Ascending aorta (tissue), 2 donors: ENCODE results near the gene CHD9. TPM values are rescaled to one million over a fixed set of nuclear protein-coding genes. Genes with fewer than 3 reads are reported as not detected.
"Not testable (repeated sequence)": the region's sequence is repeated elsewhere in the genome, so short reads cannot be mapped to it uniquely, and the experiment has no call there.

ENCODE experiments used
- DNase-seq, 2 donors: peaks; one replicate each; pipeline ENCODE4 v3.0.0-alpha.2; 2019; ENCODE audit warnings: low spot score in 2 of 2
- H3K27ac ChIP-seq, 2 donors: fragments of 200-600 bp; sonication (generic); one replicate each; pipeline ENCODE4 v1.5.1; 2016 to 2017; ENCODE audit warnings: mild to moderate bottlenecking in 1 of 2
- H3K27me3 ChIP-seq: fragments of 200-600 bp; sonication (generic); one replicate; pipeline ENCODE4 v1.5.1; 2017
- H3K36me3 ChIP-seq, 2 donors: fragments of 200-600 bp; sonication (generic); one replicate each; pipeline ENCODE4 v1.5.1; 2016
- H3K4me1 ChIP-seq, 2 donors: fragments of 200-600 bp; sonication (generic); one replicate each; pipeline ENCODE4 v1.5.1; 2016 to 2017; ENCODE audit warnings: mild to moderate bottlenecking in 1 of 2
- H3K4me3 ChIP-seq, 2 donors: fragments of 200-600 bp; sonication (generic); one replicate each; pipeline ENCODE4 v1.5.1; 2016 to 2017; ENCODE audit warnings: mild to moderate bottlenecking in 1 of 2
- H3K9me3 ChIP-seq, 2 donors: fragments of 200-600 bp; sonication (generic); one replicate each; pipeline ENCODE4 v1.5.1; 2016
- intact Hi-C: fragments of 100-400 bp; cut with DNase I; formaldehyde crosslinking; loops from one replicate; pipeline ENCODE4 v1.15.1; 2023
- total RNA-seq: library from RNA; depleted of rRNA; stranded (reverse); fragments of >200 nt; gene quantifications from one replicate; pipeline ENCODE4 v1.1.0, GENCODE V29; 2016
- TF ChIP-seq, protein P1 (sequence below), 3 experiments: fragments of 200-600 bp in 2 of 3; fragments of 450-650 bp in 1 of 3; sonication (generic) in 2 of 3; IDR thresholded peaks; one replicate each; pipeline ENCODE4 v1.5.1; 2016 to 2019; ENCODE audit warnings: antibody characterized with exemption in 3 of 3, mild to moderate bottlenecking in 1 of 3, moderate library complexity in 1 of 3

The CHD9 gene
- total RNA-seq, 1 donor from 2014 or later = 56.9 TPM

DNA sequence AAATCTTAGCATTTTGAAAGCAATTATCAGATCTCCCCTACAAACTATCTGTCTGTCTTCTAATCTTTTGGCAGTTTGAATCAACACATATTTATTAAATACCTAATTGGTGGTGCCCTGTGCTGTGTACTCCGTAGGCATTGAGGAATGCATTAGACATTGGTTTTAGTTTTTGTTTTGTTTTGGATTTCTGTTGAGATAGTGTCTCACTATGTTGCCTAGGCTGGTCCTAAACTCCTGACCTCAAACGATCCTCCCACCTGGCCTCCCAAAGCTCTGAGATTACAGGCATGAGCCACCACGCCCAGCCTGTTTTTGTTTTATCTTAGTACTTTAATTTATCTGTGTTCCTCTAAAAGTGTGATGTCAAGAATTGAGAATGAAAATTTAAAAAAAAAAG is 254.7 kb downstream of the CHD9 start:
- TF ChIP-seq, protein P1, sequence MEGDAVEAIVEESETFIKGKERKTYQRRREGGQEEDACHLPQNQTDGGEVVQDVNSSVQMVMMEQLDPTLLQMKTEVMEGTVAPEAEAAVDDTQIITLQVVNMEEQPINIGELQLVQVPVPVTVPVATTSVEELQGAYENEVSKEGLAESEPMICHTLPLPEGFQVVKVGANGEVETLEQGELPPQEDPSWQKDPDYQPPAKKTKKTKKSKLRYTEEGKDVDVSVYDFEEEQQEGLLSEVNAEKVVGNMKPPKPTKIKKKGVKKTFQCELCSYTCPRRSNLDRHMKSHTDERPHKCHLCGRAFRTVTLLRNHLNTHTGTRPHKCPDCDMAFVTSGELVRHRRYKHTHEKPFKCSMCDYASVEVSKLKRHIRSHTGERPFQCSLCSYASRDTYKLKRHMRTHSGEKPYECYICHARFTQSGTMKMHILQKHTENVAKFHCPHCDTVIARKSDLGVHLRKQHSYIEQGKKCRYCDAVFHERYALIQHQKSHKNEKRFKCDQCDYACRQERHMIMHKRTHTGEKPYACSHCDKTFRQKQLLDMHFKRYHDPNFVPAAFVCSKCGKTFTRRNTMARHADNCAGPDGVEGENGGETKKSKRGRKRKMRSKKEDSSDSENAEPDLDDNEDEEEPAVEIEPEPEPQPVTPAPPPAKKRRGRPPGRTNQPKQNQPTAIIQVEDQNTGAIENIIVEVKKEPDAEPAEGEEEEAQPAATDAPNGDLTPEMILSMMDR (IDR thresholded peaks at IDR 0.05) = no peak
- Histone ChIP-seq H3K9me3 (no peaks in the 10 kb centered on the region), H3K36me3 (peaks cover 56 to 96% of the 10 kb centered on the region in 2 donors), H3K27me3 (no peaks in the 10 kb centered on the region), H3K4me1 (no peaks in the 10 kb centered on the region), H3K4me3 (no peak overlapping the region), H3K27ac (no peak overlapping the region)
- intact Hi-C loops = no loop called here
- no peak for DNase-seq

DNA sequence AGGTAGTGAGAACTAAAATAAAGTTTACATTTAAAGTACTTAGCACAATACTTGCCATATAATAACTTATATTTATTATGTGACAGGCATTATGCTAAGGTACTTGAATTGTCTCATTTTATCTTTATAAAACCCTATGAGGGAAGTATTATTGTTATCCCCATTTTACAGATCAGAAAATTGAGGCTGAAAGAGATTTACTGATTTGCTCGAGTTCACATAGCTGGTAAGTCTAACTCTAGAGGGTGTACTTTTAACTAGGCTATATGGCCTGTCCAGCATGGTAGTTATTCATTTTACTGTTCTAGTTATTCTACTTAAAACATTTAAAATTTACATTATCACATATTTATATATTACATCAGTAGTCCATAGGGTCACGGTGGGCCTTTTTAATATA is 266.2 kb downstream of the CHD9 start:
- H3K4me3 ChIP-seq = no peak overlapping the region
- no peak for DNase-seq
- H3K27me3 ChIP-seq = no peaks in the 10 kb centered on the region
- H3K27ac ChIP-seq = no peak overlapping the region
- intact Hi-C loops = no loop called here
- no peaks in the 10 kb centered on the region for H3K9me3 ChIP-seq
- TF ChIP-seq, protein P1 (IDR thresholded peaks at IDR 0.05) = no peak
- H3K36me3 ChIP-seq = peaks cover 65 to 81% of the 10 kb centered on the region in 2 donors
- no peaks in the 10 kb centered on the region for H3K4me1 ChIP-seq

DNA sequence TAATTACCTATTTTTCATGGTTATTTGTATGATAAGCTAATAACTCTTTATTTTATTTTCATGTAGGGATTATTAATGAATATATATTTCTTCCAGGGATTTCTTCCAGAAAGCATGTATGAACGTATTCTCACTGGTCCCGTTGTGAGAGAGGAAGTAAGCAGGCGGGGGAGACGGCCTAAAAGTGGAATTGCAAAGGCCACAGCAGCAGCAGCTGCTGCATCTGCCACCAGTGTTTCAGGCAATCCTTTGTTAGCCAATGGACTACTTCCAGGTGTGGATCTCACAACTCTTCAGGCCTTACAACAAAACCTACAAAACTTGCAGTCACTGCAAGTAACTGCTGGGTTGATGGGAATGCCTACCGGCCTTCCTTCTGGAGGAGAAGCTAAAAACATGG is 269.1 kb downstream of the CHD9 start:
- intact Hi-C loops = no loop called here
- Histone ChIP-seq H3K9me3 (no peaks in the 10 kb centered on the region), H3K36me3 (peaks cover 37 to 68% of the 10 kb centered on the region in 2 donors), H3K27ac (no peak overlapping the region), H3K4me1 (no peaks in the 10 kb centered on the region), H3K4me3 (no peak overlapping the region), H3K27me3 (no peaks in the 10 kb centered on the region)
- TF ChIP-seq, protein P1 (IDR thresholded peaks at IDR 0.05) = no peak
- DNase-seq = no peak

DNA sequence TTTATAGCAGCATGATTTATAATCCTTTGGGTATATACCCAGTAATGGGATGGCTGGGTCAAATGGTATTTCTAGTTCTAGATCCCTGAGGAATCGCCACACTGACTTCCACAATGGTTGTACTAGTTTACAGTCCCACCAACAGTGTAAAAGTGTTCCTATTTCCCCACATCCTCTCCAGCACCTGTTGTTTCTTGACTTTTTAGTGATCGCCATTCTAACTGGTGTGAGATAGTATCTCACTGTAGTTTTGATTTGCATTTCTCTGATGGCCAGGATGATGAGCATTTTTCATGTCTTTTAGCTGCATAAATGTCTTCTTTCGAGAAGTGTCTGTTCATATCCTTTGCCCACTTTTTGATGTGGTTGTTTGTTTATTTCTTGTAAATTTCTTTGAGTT is 276.2 kb downstream of the CHD9 start:
- H3K36me3 ChIP-seq, DNase-seq, H3K9me3 ChIP-seq, intact Hi-C loops, H3K27me3 ChIP-seq, H3K4me1 ChIP-seq, H3K4me3 ChIP-seq, H3K27ac ChIP-seq: not testable (repeated sequence)

DNA sequence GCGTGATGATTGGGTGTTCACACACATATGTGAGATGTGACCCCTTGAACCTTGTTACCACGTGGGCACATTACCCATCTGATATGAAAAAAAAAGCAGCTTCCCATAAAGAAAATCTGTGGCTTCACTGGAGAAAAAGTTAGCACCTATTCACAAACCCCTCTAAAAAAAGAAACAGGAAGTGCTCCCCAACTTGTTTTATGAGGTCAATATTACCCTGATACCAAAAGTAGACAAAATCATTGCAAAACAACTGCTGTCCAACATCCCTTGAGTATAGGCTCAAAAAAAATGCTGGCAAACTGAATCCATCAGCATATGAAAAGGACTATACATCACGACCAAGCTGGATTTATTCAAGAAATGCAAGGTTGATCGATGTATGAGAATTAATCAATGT is 279.8 kb downstream of the CHD9 start:
- no peak for DNase-seq
- H3K4me3 ChIP-seq = no peak overlapping the region
- H3K27me3 ChIP-seq = no peaks in the 10 kb centered on the region
- H3K36me3 ChIP-seq = no peaks in the 10 kb centered on the region
- intact Hi-C loops = no loop called here
- no peaks in the 10 kb centered on the region for H3K9me3 ChIP-seq
- H3K4me1 ChIP-seq = no peaks in the 10 kb centered on the region
- no peak overlapping the region for H3K27ac ChIP-seq
- TF ChIP-seq, protein P1 (IDR thresholded peaks at IDR 0.05) = no peak

DNA sequence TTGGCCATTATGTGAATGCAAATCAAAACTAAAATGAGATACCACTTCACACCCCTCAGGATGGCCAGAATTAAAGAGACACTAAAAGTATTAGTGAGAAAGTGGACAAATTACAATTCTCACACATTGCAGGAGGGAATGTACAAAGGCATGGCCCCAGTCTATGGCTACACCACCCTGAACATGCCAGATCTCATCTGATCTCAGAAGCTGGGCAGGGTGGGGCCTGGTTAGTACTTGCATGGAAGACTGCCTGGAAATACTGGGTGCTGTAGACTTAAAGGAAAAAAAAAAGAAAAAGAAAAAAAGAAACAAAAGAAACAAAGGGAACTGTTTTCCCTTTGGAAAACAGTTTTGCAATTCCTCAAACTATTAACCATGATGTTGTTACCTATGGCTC is 282.5 kb downstream of the CHD9 start:
- no peaks in the 10 kb centered on the region for H3K36me3 ChIP-seq
- H3K27ac ChIP-seq = no peak overlapping the region
- TF ChIP-seq, protein P1 (IDR thresholded peaks at IDR 0.05) = no peak

More for the DNA sequence above, 282.5 kb downstream of the CHD9 start:
- no peak for DNase-seq
- no peaks in the 10 kb centered on the region for H3K9me3 ChIP-seq
- H3K27me3 ChIP-seq = no peaks in the 10 kb centered on the region
- intact Hi-C loops = no loop called here
- H3K4me1 ChIP-seq = no peaks in the 10 kb centered on the region
- no peak overlapping the region for H3K4me3 ChIP-seq
